ENCODE measurements around the gene SHROOM4. TPM values are rescaled to one million over a fixed set of nuclear protein-coding genes. Genes with fewer than 3 reads are reported as not detected.

The SHROOM4 gene
- total RNA-seq, 4 donors from 2014 or later = 2.3 to 7.1 (median 3.2) TPM

DNA sequence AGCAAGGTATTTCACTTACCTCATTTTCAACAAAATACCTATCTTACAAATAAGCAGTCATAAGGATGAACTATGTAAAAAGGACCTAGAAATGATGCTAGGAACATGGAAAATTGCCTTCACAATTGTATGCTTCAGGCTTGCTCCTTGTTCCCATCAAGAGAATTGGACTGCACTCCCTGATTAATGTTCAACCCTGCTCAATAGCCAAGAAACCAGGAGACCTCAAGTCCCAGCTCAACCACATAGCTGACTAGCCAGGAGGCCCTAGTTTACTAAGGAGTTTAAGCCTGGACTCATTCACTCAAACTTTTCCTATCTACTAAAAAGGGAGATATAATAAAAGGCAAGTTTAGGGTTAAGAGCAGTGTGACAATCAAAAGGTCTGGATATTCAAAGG lies 196.8 kb downstream of the SHROOM4 start:
- intact Hi-C loops (cut with DNase I; ENCODE audit: low total_unique reads) = no loop called here
- in situ Hi-C loops (cut with MboI; ENCODE audit: low pct_ligation_motif_present in 1 of 4, low pct_unique_long_range_greater_than_20kb in 1 of 4, low sequenced_read_pairs in 3 of 4) = no loop called here

DNA sequence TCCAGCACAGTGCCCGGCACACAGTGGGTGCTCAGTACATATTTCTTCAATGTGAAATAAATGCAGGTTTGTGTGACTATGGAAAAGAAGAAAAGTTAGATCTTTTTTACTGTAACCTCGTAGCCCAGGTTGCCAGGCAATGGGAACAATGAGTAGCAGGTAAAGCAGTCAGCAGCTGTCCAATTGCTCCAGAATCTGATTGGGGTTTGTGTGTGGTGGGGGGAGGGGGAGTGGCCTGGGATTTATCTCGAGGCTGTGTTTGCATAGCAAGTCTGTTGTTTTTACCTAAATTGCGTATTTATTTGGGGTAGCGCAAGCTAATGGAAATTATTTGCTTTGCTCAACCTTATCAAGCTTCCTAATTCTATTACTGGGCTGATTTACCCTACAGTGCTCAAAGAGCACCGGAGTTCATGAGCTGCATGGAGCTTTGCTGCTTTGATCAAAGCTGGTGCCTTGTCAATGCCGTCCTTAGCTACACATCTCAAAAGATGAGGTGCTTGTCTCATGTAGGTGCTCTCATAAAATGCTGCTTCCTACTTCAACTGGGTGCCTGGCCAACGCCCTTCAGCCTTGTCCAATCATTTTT lies 198.3 kb downstream of the SHROOM4 start:
- in situ Hi-C loops (cut with MboI; ENCODE audit: low pct_ligation_motif_present in 1 of 4, low pct_unique_long_range_greater_than_20kb in 1 of 4, low sequenced_read_pairs in 3 of 4) (no loop called here), intact Hi-C loops (cut with DNase I; ENCODE audit: low total_unique reads) (no loop called here)
- Histone ChIP-seq H3K36me3 (no peaks in the 10 kb centered on the region), H3K9me3 (no peaks in the 10 kb centered on the region), H3K4me1 (no peaks in the 10 kb centered on the region), H3K4me3 (no peak overlapping the region), H3K27me3 (no peaks in the 10 kb centered on the region), H3K27ac (no peak overlapping the region)
- WGBS, 2 donors (ENCODE audit: low coverage in 1 of 2) = 74% methylated on average over 8 of the region's 8 CpGs; no CpG with 5 or more reads in 1 of the 2 donors
- DNase-seq = no peak
- TF ChIP-seq EP300 (IDR thresholded peaks at IDR 0.05; ENCODE audit: low read depth) = no peak

More for the DNA sequence above, 196.8 kb downstream of the SHROOM4 start:
- no peak for DNase-seq
- Histone ChIP-seq H3K4me1 (no peaks in the 10 kb centered on the region), H3K27me3 (no peaks in the 10 kb centered on the region), H3K4me3 (no peak overlapping the region), H3K36me3 (no peaks in the 10 kb centered on the region), H3K9me3 (no peaks in the 10 kb centered on the region), H3K27ac (no peak overlapping the region)
- TF ChIP-seq POLR2A (IDR thresholded peaks at IDR 0.05) (no peak), EP300 (IDR thresholded peaks at IDR 0.05; ENCODE audit: low read depth) (no peak), POLR2AphosphoS5 (IDR thresholded peaks at IDR 0.05) (no peak)
- TF ChIP-seq, protein P1, sequence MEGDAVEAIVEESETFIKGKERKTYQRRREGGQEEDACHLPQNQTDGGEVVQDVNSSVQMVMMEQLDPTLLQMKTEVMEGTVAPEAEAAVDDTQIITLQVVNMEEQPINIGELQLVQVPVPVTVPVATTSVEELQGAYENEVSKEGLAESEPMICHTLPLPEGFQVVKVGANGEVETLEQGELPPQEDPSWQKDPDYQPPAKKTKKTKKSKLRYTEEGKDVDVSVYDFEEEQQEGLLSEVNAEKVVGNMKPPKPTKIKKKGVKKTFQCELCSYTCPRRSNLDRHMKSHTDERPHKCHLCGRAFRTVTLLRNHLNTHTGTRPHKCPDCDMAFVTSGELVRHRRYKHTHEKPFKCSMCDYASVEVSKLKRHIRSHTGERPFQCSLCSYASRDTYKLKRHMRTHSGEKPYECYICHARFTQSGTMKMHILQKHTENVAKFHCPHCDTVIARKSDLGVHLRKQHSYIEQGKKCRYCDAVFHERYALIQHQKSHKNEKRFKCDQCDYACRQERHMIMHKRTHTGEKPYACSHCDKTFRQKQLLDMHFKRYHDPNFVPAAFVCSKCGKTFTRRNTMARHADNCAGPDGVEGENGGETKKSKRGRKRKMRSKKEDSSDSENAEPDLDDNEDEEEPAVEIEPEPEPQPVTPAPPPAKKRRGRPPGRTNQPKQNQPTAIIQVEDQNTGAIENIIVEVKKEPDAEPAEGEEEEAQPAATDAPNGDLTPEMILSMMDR (IDR thresholded peaks at IDR 0.05) = no peak

DNA sequence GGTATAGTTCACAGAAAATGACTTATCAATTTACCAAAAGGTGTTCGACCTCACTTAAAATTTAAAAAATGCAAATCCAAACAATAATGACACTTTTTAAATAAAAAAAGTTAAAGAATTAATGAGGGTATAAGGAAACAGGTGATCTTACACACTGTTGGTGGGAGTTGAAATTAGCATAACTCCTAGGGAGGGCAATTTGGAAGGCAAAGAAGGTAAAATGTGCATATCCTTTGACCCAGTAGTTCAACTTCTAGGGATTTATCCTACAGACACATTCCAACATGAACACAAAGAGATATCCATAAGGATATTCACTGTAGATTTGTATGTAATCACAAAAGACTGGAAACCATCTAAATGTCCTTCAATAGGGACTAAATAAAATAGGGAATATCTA lies 199.5 kb downstream of the SHROOM4 start:
- DNase-seq = no peak
- in situ Hi-C loops (cut with MboI; ENCODE audit: low pct_ligation_motif_present in 1 of 4, low pct_unique_long_range_greater_than_20kb in 1 of 4, low sequenced_read_pairs in 3 of 4) = no loop called here
- Histone ChIP-seq H3K9me3 (no peaks in the 10 kb centered on the region), H3K27me3 (no peaks in the 10 kb centered on the region), H3K27ac (no peak overlapping the region), H3K4me3 (no peak overlapping the region), H3K4me1 (no peaks in the 10 kb centered on the region), H3K36me3 (no peaks in the 10 kb centered on the region)
- TF ChIP-seq EP300 (IDR thresholded peaks at IDR 0.05; ENCODE audit: low read depth) = no peak
- intact Hi-C loops (cut with DNase I; ENCODE audit: low total_unique reads) = no loop called here
- 44% methylated on average over 1 of the region's 1 CpG; no CpG with 5 or more reads in 1 of the 2 donors for WGBS, 2 donors (ENCODE audit: low coverage in 1 of 2)

DNA sequence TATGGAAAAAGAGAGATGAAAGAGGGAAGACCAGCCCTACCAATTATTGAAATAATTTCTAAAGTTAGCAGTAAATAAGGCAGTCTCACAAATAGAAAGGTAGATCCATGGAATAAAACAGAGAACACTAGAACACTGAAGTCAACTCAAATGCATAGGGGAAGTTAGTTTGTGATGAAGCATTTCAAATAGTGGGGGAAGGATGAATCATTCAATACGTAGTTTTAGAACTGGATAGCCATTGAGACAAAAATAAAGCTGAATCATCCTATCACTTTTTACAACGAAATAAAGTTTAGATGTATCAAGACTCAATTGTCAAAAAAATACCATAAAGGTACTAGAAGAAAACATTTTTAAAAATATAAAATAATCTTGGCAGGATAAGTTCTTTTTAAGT lies 200.1 kb downstream of the SHROOM4 start:
- intact Hi-C loops (cut with DNase I; ENCODE audit: low total_unique reads) = no loop called here
- H3K36me3 ChIP-seq = no peaks in the 10 kb centered on the region

DNA sequence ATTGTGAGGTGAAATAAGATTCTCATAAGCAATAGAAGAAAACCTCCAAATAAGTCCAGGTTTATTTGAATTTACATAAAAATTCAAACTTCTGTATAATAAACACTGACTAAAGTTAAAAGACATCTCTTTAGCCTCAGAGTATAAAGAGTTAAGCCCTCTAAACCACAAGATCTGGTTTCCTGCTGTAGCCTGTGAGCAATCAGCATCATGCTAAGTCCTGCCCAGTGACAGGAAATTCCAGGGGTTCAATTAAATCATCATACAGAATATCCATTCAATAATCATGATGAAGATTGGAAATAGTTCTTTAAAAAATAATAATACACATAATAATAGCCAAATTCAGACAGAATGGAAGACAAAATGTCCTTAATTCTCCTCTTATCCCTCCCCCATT lies 204.2 kb downstream of the SHROOM4 start:
- no peak for DNase-seq

More for the DNA sequence above, 200.1 kb downstream of the SHROOM4 start:
- no peak overlapping the region for H3K4me3 ChIP-seq
- DNase-seq = no peak
- H3K27ac ChIP-seq = no peak overlapping the region
- in situ Hi-C loops (cut with MboI; ENCODE audit: low pct_ligation_motif_present in 1 of 4, low pct_unique_long_range_greater_than_20kb in 1 of 4, low sequenced_read_pairs in 3 of 4) = no loop called here
- 43 to 56% methylated on average over 1 to 2 of the region's 2 CpGs for WGBS, 2 donors (ENCODE audit: low coverage in 1 of 2)
- no peaks in the 10 kb centered on the region for H3K4me1 ChIP-seq
- no peaks in the 10 kb centered on the region for H3K27me3 ChIP-seq
- H3K9me3 ChIP-seq = no peaks in the 10 kb centered on the region
- TF ChIP-seq POLR2AphosphoS5 (IDR thresholded peaks at IDR 0.05) (no peak), EP300 (IDR thresholded peaks at IDR 0.05; ENCODE audit: low read depth) (no peak), POLR2A (IDR thresholded peaks at IDR 0.05) (no peak)
- TF ChIP-seq, protein P1 (IDR thresholded peaks at IDR 0.05) = no peak

More for the DNA sequence above, 204.2 kb downstream of the SHROOM4 start:
- Histone ChIP-seq H3K4me3 (no peak overlapping the region), H3K27ac (no peak overlapping the region), H3K27me3 (no peaks in the 10 kb centered on the region), H3K9me3 (no peaks in the 10 kb centered on the region), H3K4me1 (no peaks in the 10 kb centered on the region), H3K36me3 (no peaks in the 10 kb centered on the region)
- no peak for TF ChIP-seq POLR2A (IDR thresholded peaks at IDR 0.05)
- TF ChIP-seq, protein P1 (IDR thresholded peaks at IDR 0.05) = no peak
- no peak for TF ChIP-seq POLR2AphosphoS5 (IDR thresholded peaks at IDR 0.05)
- no peak for TF ChIP-seq EP300 (IDR thresholded peaks at IDR 0.05; ENCODE audit: low read depth)
- in situ Hi-C loops (cut with MboI; ENCODE audit: low pct_ligation_motif_present in 1 of 4, low pct_unique_long_range_greater_than_20kb in 1 of 4, low sequenced_read_pairs in 3 of 4) (no loop called here), intact Hi-C loops (cut with DNase I; ENCODE audit: low total_unique reads) (no loop called here)
